WTC11 (cell line): ENCODE data around the gene NKX2-1. TPM values are rescaled to one million over a fixed set of nuclear protein-coding genes. Genes with fewer than 3 reads are reported as not detected.
A peak's percentile ranks its signal among the peaks of the same experiment; 100 is the strongest.

Experiments
- ATAC-seq: fragments of 200-7000 bp; cut with Tn5 transposase; 2 replicates; pipeline ENCODE4 v1.10.0; 2021; ENCODE audit warnings: mild to moderate bottlenecking, moderate library complexity
- CTCF ChIA-PET: fragments of 300-600 bp; sonication (Branson Sonifier 250); formaldehyde crosslinking; loops from one replicate; lab custom pipeline; 2021; ENCODE audit warnings: antibody characterized with exemption; lab: Charles Lee
- POLR2A ChIA-PET: fragments of 350-600 bp; sonication (Branson Sonifier 250); formaldehyde crosslinking; loops from one replicate; lab custom pipeline; 2021; ENCODE audit warnings: antibody characterized with exemption; lab: Charles Lee
- DNase-seq: peaks from one replicate; pipeline ENCODE4 v3.0.0; 2021; ENCODE audit warnings: low spot score
- H3K27ac Mint-ChIP-seq: 2 replicates; pipeline ENCODE4 v1.8.0; 2021; ENCODE audit warnings: mixed read lengths
- H3K27me3 Mint-ChIP-seq: 2 replicates; pipeline ENCODE4 v1.8.0; 2021; ENCODE audit warnings: low read depth, mild to moderate bottlenecking, moderate library complexity, mixed read lengths
- H3K36me3 Mint-ChIP-seq: 2 replicates; pipeline ENCODE4 v1.8.0; 2021; ENCODE audit warnings: mixed read lengths
- H3K4me1 Mint-ChIP-seq: 2 replicates; pipeline ENCODE4 v1.8.0; 2022; ENCODE audit warnings: mixed read lengths
- H3K4me3 Mint-ChIP-seq: 2 replicates; pipeline ENCODE4 v1.8.0; 2021; ENCODE audit warnings: mild to moderate bottlenecking, moderate library complexity, mixed read lengths
- H3K9me3 Mint-ChIP-seq: 2 replicates; pipeline ENCODE4 v1.8.0; 2021; ENCODE audit warnings: mixed read lengths
- ELF4 ChIP-seq: sonication (generic); formaldehyde crosslinking; IDR thresholded peaks from 2 replicates; pipeline ENCODE4 v1.8.1; 2022; ENCODE audit warnings: low read depth, mild to moderate bottlenecking, moderate library complexity, missing genetic modification reagents
- ETV6 ChIP-seq: sonication (generic); formaldehyde crosslinking; IDR thresholded peaks from 2 replicates; pipeline ENCODE4 v1.8.1; 2022; ENCODE audit warnings: mild to moderate bottlenecking, missing genetic modification reagents
- FOXK1 ChIP-seq: sonication (generic); formaldehyde crosslinking; IDR thresholded peaks from 2 replicates; pipeline ENCODE4 v1.8.0; 2022; ENCODE audit warnings: mild to moderate bottlenecking, moderate library complexity, missing genetic modification reagents
- GRHL2 ChIP-seq: fragments of 250-450 bp; sonication (Bioruptor Pico); IDR thresholded peaks from 2 replicates; pipeline ENCODE4 v1.8.0; 2022; ENCODE audit warnings: mild to moderate bottlenecking, moderate library complexity; ENCODE audit not compliant: insufficient replicate concordance, severe bottlenecking
- MYBL2 ChIP-seq: sonication (generic); formaldehyde crosslinking; IDR thresholded peaks from 2 replicates; pipeline ENCODE4 v1.8.1; 2023; ENCODE audit warnings: mild to moderate bottlenecking, moderate library complexity, missing genetic modification reagents
- NFATC4 ChIP-seq: fragments of 250-450 bp; sonication (Bioruptor Pico); IDR thresholded peaks from 2 replicates; pipeline ENCODE4 v1.9.0; 2021; ENCODE audit warnings: mild to moderate bottlenecking
- NR3C1 ChIP-seq: sonication (generic); formaldehyde crosslinking; conservative IDR thresholded peaks from 2 replicates; pipeline ENCODE4 v1.8.1; 2023; ENCODE audit warnings: low read depth, mild to moderate bottlenecking, missing genetic modification reagents
- RELA ChIP-seq: sonication (generic); formaldehyde crosslinking; IDR thresholded peaks from 2 replicates; pipeline ENCODE4 v1.8.1; 2022; ENCODE audit warnings: missing genetic modification reagents, mild to moderate bottlenecking, borderline replicate concordance
- SMAD4 ChIP-seq: sonication (generic); formaldehyde crosslinking; IDR thresholded peaks from 2 replicates; pipeline ENCODE4 v1.8.0; 2022; ENCODE audit warnings: mild to moderate bottlenecking, missing genetic modification reagents
- SOX15 ChIP-seq: fragments of 250-450 bp; sonication (Bioruptor Pico); IDR thresholded peaks from 2 replicates; pipeline ENCODE4 v1.9.0; 2021; ENCODE audit warnings: mild to moderate bottlenecking
- TCF7 ChIP-seq: sonication (generic); formaldehyde crosslinking; IDR thresholded peaks from 2 replicates; pipeline ENCODE4 v1.8.0; 2022; ENCODE audit warnings: mild to moderate bottlenecking, low read depth, missing genetic modification reagents, moderate library complexity
- TEAD1 ChIP-seq: sonication (generic); formaldehyde crosslinking; IDR thresholded peaks from 2 replicates; pipeline ENCODE4 v1.8.0; 2022; ENCODE audit warnings: mild to moderate bottlenecking, missing genetic modification reagents
- ZNF219 ChIP-seq: sonication (generic); formaldehyde crosslinking; IDR thresholded peaks from 2 replicates; pipeline ENCODE4 v1.8.0; 2023; ENCODE audit warnings: missing genetic modification reagents, mild to moderate bottlenecking, borderline replicate concordance
- ZNF263 ChIP-seq: sonication (generic); formaldehyde crosslinking; IDR thresholded peaks from 2 replicates; pipeline ENCODE4 v1.8.1; 2022; ENCODE audit warnings: low read depth, mild to moderate bottlenecking, moderate library complexity, missing genetic modification reagents
- ZNF396 ChIP-seq: fragments of 250-450 bp; sonication (Bioruptor Pico); IDR thresholded peaks from 2 replicates; pipeline ENCODE4 v1.8.0; 2021; ENCODE audit warnings: mild to moderate bottlenecking, moderate library complexity, borderline replicate concordance
- total RNA-seq: library from RNA; stranded (reverse); gene quantifications from 3 replicates; pipeline ENCODE4 v1.2.3, GENCODE V29; 2021
- TF ChIP-seq, protein P1 (sequence below): fragments of 250-450 bp; sonication (Bioruptor Pico); IDR thresholded peaks from 2 replicates; pipeline ENCODE4 v1.9.0; 2021; ENCODE audit warnings: mild to moderate bottlenecking
- TF ChIP-seq, protein P2 (sequence below): sonication (generic); formaldehyde crosslinking; IDR thresholded peaks from 2 replicates; pipeline ENCODE4 v1.8.1; 2023; ENCODE audit warnings: mild to moderate bottlenecking, moderate library complexity, missing genetic modification reagents
- TF ChIP-seq, protein P3 (sequence below): sonication (generic); formaldehyde crosslinking; IDR thresholded peaks from 2 replicates; pipeline ENCODE4 v1.8.1; 2022; ENCODE audit warnings: mild to moderate bottlenecking, moderate library complexity, missing genetic modification reagents
- TF ChIP-seq, protein P4 (sequence below): sonication (generic); formaldehyde crosslinking; IDR thresholded peaks from 2 replicates; pipeline ENCODE4 v1.8.1; 2022; ENCODE audit warnings: missing genetic modification reagents, borderline replicate concordance
- TF ChIP-seq, protein P5 (sequence below): fragments of 250-450 bp; sonication (Bioruptor Pico); IDR thresholded peaks from 2 replicates; pipeline ENCODE4 v1.9.0; 2021; ENCODE audit warnings: mild to moderate bottlenecking, borderline replicate concordance

Gene NKX2-1
- total RNA-seq, 1 experiment from 2014 or later: not detected

DNA sequence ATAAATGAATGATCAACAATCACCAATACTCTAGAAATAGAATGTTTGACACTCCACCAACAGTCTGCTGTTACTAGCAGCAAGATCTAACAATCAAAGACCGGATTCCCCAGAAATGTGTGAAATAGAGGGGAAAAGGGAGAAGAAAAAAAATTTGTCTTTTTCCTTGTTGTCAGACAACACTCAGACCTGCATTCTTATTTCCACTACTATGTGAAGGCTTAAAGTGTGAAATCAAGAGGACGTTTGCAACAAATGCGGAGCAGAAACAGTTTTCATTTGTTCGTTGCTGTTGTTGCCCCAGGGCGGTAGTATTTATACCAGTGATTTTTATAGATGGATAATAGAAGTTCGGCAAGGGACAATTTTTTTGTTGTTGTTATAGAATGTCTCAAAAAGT, 9.2 kb downstream of the NKX2-1 start (continued):
- TF ChIP-seq, protein P1, sequence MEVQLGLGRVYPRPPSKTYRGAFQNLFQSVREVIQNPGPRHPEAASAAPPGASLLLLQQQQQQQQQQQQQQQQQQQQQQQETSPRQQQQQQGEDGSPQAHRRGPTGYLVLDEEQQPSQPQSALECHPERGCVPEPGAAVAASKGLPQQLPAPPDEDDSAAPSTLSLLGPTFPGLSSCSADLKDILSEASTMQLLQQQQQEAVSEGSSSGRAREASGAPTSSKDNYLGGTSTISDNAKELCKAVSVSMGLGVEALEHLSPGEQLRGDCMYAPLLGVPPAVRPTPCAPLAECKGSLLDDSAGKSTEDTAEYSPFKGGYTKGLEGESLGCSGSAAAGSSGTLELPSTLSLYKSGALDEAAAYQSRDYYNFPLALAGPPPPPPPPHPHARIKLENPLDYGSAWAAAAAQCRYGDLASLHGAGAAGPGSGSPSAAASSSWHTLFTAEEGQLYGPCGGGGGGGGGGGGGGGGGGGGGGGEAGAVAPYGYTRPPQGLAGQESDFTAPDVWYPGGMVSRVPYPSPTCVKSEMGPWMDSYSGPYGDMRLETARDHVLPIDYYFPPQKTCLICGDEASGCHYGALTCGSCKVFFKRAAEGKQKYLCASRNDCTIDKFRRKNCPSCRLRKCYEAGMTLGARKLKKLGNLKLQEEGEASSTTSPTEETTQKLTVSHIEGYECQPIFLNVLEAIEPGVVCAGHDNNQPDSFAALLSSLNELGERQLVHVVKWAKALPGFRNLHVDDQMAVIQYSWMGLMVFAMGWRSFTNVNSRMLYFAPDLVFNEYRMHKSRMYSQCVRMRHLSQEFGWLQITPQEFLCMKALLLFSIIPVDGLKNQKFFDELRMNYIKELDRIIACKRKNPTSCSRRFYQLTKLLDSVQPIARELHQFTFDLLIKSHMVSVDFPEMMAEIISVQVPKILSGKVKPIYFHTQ (CRISPR knock-in tag): no peak
- no peak for TF ChIP-seq TCF7 (CRISPR knock-in tag)
- no peak for TF ChIP-seq FOXK1 (CRISPR knock-in tag)
- TF ChIP-seq, protein P2, sequence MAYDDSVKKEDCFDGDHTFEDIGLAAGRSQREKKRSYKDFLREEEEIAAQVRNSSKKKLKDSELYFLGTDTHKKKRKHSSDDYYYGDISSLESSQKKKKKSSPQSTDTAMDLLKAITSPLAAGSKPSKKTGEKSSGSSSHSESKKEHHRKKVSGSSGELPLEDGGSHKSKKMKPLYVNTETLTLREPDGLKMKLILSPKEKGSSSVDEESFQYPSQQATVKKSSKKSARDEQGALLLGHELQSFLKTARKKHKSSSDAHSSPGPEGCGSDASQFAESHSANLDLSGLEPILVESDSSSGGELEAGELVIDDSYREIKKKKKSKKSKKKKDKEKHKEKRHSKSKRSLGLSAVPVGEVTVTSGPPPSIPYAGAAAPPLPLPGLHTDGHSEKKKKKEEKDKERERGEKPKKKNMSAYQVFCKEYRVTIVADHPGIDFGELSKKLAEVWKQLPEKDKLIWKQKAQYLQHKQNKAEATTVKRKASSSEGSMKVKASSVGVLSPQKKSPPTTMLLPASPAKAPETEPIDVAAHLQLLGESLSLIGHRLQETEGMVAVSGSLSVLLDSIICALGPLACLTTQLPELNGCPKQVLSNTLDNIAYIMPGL (CRISPR knock-in tag): no peak
- TF ChIP-seq ZNF396 (CRISPR knock-in tag): no peak
- no peak for TF ChIP-seq GRHL2 (CRISPR knock-in tag)
- TF ChIP-seq TEAD1: no peak
- TF ChIP-seq ETV6 (CRISPR knock-in tag): no peak
- no peak for TF ChIP-seq NR3C1 (CRISPR knock-in tag)
- no peak for TF ChIP-seq SOX15 (CRISPR knock-in tag)

DNA sequence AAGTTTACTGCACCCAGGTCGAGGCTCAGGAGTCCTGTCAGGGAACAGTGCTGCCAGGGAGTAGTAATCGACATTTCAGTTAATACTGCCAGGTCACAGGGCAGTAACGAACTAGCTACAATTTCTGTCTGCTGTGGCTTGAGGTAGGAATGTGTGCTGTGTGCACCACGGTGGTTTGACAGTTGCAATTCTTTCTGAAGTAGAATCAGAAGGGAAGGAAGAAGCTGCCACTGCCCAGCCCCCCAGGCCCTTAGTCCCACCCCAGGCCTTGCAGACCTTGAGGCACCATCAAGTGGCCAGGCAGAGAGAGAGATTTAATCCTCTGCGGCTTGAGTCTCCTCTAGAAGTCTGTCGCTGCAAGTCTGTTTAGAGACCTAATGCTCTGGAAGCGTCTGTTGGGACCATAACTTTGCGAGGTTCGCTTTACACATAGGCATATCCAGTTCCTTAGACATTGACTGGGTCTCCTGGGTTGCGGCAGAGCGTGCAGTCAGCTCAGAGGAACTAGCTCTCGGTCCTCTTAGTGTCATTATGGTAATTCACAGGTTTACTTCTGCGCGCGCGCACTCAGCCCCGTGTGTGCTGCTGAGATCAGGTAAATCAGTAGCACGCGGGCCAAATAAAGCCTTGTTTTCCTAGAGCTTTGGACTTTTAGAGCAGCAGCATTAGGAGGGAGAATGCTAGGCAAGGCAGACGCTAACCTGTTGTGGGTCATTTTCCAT, 9.8 kb downstream of the NKX2-1 start:
- POLR2A ChIA-PET: interaction anchor here (1.9 kb wide), 1 partner anchor 12 kb away, joined by 7 read pairs; no protein-coding TSS in a partner anchor
- peak; percentile 37 for DNase-seq
- Mint-ChIP-seq H3K36me3 (no peaks in the 10 kb centered on the region; the same call in 1 of the 2 replicates), H3K27me3 (peaks cover 98% of the 10 kb centered on the region), H3K4me1 (peaks cover 69% of the 10 kb centered on the region), H3K9me3 (no peaks in the 10 kb centered on the region)
- TF ChIP-seq, protein P3, sequence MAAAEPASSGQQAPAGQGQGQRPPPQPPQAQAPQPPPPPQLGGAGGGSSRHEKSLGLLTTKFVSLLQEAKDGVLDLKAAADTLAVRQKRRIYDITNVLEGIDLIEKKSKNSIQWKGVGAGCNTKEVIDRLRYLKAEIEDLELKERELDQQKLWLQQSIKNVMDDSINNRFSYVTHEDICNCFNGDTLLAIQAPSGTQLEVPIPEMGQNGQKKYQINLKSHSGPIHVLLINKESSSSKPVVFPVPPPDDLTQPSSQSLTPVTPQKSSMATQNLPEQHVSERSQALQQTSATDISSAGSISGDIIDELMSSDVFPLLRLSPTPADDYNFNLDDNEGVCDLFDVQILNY (CRISPR knock-in tag): no peak
- TF ChIP-seq, protein P4, sequence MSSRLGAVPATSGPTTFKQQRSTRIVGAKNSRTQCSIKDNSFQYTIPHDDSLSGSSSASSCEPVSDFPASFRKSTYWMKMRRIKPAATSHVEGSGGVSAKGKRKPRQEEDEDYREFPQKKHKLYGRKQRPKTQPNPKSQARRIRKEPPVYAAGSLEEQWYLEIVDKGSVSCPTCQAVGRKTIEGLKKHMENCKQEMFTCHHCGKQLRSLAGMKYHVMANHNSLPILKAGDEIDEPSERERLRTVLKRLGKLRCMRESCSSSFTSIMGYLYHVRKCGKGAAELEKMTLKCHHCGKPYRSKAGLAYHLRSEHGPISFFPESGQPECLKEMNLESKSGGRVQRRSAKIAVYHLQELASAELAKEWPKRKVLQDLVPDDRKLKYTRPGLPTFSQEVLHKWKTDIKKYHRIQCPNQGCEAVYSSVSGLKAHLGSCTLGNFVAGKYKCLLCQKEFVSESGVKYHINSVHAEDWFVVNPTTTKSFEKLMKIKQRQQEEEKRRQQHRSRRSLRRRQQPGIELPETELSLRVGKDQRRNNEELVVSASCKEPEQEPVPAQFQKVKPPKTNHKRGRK (CRISPR knock-in tag): no peak
- TF ChIP-seq ZNF219 (CRISPR knock-in tag) (no peak), RELA (no peak), SMAD4 (CRISPR knock-in tag) (no peak), MYBL2 (CRISPR knock-in tag) (no peak), ELF4 (no peak), ZNF263 (no peak), NFATC4 (no peak)
- TF ChIP-seq, protein P5, sequence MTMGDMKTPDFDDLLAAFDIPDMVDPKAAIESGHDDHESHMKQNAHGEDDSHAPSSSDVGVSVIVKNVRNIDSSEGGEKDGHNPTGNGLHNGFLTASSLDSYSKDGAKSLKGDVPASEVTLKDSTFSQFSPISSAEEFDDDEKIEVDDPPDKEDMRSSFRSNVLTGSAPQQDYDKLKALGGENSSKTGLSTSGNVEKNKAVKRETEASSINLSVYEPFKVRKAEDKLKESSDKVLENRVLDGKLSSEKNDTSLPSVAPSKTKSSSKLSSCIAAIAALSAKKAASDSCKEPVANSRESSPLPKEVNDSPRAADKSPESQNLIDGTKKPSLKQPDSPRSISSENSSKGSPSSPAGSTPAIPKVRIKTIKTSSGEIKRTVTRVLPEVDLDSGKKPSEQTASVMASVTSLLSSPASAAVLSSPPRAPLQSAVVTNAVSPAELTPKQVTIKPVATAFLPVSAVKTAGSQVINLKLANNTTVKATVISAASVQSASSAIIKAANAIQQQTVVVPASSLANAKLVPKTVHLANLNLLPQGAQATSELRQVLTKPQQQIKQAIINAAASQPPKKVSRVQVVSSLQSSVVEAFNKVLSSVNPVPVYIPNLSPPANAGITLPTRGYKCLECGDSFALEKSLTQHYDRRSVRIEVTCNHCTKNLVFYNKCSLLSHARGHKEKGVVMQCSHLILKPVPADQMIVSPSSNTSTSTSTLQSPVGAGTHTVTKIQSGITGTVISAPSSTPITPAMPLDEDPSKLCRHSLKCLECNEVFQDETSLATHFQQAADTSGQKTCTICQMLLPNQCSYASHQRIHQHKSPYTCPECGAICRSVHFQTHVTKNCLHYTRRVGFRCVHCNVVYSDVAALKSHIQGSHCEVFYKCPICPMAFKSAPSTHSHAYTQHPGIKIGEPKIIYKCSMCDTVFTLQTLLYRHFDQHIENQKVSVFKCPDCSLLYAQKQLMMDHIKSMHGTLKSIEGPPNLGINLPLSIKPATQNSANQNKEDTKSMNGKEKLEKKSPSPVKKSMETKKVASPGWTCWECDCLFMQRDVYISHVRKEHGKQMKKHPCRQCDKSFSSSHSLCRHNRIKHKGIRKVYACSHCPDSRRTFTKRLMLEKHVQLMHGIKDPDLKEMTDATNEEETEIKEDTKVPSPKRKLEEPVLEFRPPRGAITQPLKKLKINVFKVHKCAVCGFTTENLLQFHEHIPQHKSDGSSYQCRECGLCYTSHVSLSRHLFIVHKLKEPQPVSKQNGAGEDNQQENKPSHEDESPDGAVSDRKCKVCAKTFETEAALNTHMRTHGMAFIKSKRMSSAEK (CRISPR knock-in tag): no peak
- TF ChIP-seq, all 79 proteins: peak for 0
- CTCF ChIA-PET: interaction anchor here (1.1 to 4.0 kb wide), 6 partner anchors 10 to 440 kb away, joined by 3 to 57 read pairs (median 10); partner anchors contain the start of gene NKX2-1
- H3K27ac Mint-ChIP-seq: no peak overlapping the region
- ATAC-seq: no peak
- H3K4me3 Mint-ChIP-seq: no peak overlapping the region
